Daoy (cell line): ENCODE measurements around the gene IGFL2. TPM values are rescaled to one million over a fixed set of nuclear protein-coding genes. Genes with fewer than 3 reads are reported as not detected.
A peak's percentile ranks its signal among the peaks of the same experiment; 100 is the strongest.
"Not testable (repeated sequence)": the region's sequence is repeated elsewhere in the genome, so short reads cannot be mapped to it uniquely, and the experiment has no call there.

ENCODE experiments used
- DNase-seq: peaks from one replicate; pipeline ENCODE4 v3.0.0-alpha.2; 2015; ENCODE audit warnings: low read depth
- total RNA-seq: library from RNA; depleted of rRNA; stranded (reverse); fragments of >200 nt; shearing (Covaris generic); gene quantifications from 2 replicates; pipeline ENCODE4 v1.2.3, GENCODE V29; 2014; rRNA removed

Gene IGFL2
- total RNA-seq: not detected in 2 replicates

- DNase-seq: peak; percentile 14
Observed at GRCh38 chr19:46147791-46148288, at the start of gene IGFL2. Gene IGFL2, plus strand, starts transcription at chr19:46148238. Its CDS starts 41 bp downstream, at chr19:46148279.

DNA sequence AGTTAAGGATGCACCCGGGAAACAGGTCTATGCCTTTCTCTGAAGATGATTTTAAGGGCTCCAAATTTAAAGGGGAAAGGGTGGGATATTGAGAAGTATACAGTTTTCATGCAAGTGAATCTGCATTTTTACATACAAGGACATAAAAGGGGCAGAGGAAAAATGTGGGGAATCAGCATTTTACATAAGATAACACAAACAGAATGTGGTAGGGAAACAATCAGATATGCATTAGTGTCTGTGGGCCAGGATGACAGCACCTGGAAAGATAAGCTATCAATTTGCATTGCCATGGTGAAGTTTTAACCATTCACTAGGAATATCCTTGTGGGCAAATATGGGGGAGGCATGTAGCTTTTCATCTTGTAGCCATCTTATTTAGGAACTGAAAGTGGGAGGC, 47.7 kb upstream of the IGFL2 start:
- no peak for DNase-seq

DNA sequence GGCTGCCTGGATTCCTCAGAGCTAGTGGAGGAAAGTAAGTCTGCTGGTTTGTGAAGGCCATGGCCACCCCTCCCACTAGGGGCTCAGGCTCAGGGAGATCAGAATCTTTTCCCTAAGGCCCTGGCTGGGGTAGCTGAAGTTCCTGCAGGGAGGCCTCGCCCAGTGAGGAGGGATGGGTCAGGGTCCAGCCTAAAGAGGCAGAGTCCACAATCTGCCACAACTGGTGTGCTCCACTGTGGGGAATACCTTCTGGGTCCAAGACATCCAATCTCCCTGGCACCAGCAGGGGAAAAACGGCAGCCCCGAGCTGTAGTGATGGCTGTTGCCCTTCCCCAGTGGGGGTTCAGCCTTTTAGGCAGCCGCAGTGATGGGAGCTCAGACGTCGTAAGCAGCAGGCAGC, 46.7 kb upstream of the IGFL2 start:
- no peak for DNase-seq

DNA sequence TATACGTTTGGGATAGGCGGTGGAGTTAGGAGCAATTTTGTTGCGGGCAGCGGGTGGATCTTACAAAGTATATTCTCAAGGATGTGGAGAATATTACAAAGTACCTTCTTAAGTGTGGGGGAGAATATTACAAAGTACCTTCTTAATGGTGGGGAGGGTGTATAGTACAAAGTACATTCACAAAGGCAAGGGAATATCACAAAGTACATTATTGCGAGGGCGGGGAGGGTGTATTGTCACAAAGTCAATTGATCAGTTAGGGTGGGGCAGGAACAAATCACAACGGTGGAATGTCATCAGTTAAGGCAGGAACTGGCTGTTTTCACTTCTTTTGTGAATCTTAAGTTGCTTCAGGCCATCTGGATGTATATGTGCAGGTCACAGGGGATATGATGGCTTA, 45.7 kb upstream of the IGFL2 start:
- not testable (repeated sequence) for DNase-seq

GRCh38 chr19:46107371-46107770, 40.7 kb upstream of the IGFL2 start:
- DNase-seq: peak; percentile 25

GRCh38 chr19:46109876-46110275, 38.2 kb upstream of the IGFL2 start:
- DNase-seq: no peak

- no peak for DNase-seq
Observed at GRCh38 chr19:46111376-46111775, 36.7 kb upstream of the IGFL2 start.

GRCh38 chr19:46112527-46112926, 35.5 kb upstream of the IGFL2 start:
- DNase-seq: no peak

GRCh38 chr19:46113726-46114125, 34.3 kb upstream of the IGFL2 start:
- no peak for DNase-seq

DNA sequence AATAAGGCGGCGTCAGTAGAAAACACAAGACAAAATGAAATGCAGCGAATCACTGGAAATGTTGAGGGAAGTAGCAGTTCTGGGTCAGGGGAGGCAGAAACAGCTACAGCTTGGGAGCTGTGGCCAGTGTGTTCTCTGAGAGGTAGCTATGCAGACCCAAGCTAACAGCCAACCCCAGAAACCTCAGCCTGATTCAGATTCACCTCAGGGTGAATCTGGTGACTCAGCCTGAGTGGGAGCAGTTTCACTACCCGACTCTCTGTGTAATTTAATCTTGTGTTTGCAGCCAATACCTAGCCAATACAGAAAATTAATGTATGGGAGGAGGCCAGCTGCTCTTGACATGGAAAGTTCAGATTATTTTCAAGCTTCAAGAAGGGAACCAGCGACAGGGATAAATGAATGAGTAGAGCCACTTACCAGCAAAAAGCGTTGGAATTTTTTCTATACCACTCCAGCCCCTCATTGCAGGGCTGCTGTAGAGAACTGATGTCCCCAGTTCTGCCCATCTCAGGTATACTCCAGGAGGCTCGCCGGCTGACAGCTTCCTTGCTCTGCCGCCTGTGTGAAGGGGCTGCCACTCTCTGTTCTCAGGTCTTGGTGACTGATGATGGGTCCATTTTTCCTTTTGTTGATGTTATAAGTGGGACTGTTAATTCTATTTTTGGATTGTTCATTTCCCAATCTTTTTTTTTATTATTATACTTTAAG, 32.5 kb upstream of the IGFL2 start:
- DNase-seq: peak; percentile 89

GRCh38 chr19:46116121-46116520, 31.9 kb upstream of the IGFL2 start:
- DNase-seq: no peak

DNA sequence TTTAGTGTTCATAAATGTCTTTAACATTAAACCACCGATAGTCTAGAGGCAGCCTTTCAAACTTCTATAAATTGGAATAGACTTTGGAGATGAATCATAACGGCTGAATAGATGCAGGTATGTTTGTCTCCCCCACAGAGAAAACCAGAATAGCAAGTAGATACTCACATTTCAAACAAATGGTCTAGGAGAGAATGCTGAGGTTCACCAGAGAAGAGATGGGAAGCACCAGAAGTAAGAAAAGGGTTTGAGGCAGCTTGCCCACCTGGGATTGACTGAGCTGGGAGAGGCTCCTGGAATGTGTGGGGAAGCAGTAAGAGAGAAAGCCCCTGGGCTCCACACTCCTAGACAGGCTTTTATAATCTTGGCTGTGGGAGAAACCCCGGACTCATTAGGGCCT, 29.9 kb upstream of the IGFL2 start:
- DNase-seq: no peak

GRCh38 chr19:46124638-46125115, 23.4 kb upstream of the IGFL2 start, which contains the start of gene IGFL3:
Gene IGFL3, minus strand, starts transcription at chr19:46124688. Its CDS starts 39 bp downstream, at chr19:46124649.
- DNase-seq: no peak

GRCh38 chr19:46125447-46125846, 22.6 kb upstream of the IGFL2 start:
- DNase-seq: no peak

DNA sequence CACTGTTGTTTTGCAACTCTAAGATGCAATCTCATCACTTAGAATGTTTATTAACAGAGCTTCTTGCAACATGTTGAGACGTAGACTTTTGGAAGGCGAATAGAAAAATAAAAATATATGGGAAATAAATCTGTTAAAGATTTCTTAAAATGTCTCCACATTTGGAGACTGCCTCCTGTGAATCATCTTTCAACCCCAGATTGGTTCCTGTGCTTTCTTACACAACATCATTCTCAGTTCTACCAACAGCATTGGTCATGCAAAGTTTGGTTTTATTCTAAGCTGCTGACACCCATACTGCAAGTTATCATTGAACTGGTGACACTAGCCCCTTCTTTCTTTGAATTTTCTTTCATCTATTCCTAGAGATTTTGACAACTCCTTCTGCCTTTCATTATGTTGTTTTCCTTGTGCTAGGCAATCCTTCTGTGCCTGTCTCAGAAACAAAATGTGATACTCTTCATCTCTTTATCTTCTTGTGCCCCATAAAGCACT, 21.9 kb upstream of the IGFL2 start:
- DNase-seq: no peak

DNA sequence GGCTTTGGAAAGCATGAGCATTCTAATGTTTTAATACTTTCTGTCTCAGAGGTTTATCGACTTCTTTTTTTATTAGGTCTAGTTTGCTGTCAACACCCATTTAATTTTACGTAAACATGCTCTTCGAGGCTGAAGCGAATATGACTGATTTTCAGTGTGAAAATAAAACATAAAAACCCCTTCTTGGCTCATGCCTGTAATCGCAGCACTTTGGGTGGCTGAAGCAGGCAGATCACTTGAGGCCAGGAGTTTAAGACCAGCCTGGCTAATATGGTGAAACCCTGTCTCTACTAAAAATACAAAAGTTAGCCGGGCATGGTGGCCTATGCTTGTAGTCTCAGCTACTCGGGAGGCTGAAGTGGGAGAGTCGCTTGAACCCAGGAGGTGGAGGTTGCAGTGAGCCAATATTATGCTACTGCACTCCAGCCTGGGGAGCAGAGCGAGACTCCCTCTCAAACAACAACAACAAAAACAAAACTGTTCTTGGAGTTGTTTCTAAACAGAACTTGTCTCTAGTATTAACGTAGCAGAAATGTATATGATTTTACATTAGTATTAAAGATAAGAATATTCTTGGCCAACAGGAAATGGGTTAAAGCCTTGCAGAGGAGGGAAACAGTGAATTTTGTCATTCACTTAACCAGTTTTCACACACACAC, 16.4 kb upstream of the IGFL2 start:
- DNase-seq: no peak

DNA sequence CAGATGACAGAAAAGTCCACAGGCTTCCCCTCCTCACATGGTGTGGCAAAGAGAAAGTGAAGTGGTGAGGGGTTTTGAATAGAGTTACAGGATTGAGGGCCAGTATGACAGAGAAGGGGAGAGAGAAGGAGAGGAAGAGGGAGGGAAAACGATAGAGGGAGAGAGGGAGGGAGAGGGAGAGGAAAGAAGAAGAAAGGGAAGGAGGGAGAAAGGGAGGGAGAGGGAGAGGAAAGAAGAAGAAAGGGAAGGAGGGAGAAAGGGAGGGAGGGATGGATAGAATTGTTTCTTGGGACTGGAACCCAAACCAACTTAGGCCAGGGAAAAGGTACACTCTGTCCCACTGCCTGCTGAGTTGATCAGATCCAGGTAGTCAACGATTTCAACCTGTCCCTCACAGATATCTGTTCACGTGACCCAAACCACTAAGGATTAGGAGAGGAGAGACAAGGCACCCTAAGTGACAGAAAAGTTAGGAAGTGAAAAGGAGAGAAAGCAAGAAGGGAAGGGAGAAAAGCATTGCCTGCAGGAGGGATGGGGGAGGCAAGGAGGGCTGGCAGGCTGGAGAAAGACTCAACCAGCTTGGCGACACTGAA, 15.4 kb upstream of the IGFL2 start:
- DNase-seq: no peak

GRCh38 chr19:46133101-46133627, 14.9 kb upstream of the IGFL2 start:
- DNase-seq: peak; percentile 80

- no peak for DNase-seq
Observed at GRCh38 chr19:46133777-46134241, 14.2 kb upstream of the IGFL2 start.

- DNase-seq: no peak
Observed at GRCh38 chr19:46134527-46134926, 13.5 kb upstream of the IGFL2 start.

GRCh38 chr19:46137915-46138473, 10.0 kb upstream of the IGFL2 start:
- no peak for DNase-seq

DNA sequence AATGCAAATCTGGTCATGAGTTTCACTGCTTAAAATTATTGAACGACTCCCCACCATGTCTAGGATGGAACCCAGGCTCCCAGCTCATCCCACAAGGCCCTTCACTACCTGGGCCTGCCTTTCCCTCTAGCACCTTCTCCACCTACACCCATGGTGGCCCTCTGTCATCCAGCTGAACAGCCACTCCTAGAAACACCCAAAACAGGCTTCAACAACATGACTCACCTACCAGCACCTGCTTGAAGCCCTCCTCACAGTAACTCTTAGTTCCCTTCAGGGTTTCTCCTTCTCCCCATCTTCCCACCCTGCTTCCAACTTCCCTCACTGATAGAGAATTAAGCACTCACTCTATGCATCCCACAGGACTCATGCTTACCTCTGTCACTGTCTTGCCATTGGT, 6.6 kb upstream of the IGFL2 start:
- DNase-seq: no peak
